NCI-H1417 treated with DMSO at 0.1 percent for 48 hours (cell line): ENCODE data around the gene JAKMIP3.

Experiments used
- DNase-seq: peaks from one replicate; lab custom pipeline; 2025; lab: John Stamatoyannopoulos, UW

JAKMIP3 gene

DNA sequence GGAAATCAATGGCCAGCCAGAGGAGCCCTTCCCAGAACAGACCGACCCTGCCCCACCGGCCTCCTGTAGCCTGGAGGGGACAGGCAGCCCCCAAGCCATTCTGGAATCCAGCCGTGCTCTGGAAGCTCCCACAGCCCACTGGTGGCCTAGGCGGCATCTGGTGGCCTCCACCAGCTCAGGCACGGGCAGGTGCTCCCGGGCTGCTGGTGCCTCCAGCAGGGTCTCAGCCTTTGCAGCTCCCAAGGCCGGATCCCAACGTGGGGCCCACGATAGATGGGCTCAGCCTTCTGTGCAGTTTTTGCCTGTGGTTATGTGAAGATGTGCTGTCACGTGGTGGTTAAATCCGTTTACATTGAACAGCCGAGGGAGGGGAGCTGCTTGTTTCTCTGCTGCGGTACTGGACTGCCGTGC lies 44.4 kb downstream of the JAKMIP3 start:
- DNase-seq: no peak

DNA sequence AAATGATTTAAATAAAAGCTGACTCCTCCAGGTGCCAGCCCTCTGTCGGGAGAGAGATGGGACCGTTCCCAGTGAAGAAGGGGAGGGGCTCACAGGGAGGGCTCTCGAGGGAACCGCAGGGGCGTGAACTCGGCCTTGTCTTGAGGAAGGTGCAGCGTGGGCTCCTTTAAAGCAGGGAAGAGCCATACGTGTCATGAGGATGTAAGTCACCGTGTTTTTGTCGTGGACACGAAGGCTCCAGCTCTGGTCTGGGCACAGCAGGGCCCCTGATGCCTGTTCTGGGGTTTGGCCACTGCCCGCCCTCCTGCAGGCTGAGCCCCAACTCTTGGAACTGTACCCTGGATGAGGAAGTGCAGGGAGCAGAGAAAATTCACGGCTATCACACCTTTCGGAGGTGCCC lies 45.0 kb downstream of the JAKMIP3 start:
- no peak for DNase-seq

DNA sequence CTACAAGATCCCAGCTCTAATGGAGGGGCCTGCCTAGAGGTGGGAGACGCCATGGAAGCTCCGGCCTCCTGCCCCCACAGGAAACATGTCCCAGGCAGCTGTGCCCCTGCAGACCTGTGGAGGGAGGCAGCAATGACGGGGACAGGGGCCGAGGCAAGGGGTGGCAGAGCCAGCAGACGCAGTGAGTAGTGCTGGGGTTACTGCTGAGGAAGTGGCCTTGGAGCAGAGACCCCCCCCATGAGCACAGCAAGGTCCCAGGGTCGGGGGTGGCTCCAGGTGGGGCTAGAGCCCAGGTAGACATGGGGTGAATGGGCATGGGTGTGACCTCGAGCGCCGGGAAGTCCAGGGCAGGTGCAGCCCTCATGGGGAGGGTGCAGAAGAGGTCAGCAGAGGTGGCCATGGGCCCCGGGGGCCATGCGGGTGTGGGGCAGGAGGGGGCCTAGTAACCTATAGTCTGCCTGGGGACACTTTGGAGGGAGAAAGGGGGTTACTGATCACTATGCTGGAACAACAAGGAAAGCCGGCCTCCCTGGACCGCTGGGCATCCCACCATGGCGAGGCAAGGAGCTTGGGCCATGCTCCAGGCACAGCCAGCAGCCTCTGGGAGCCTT lies 45.5 kb downstream of the JAKMIP3 start:
- no peak for DNase-seq

DNA sequence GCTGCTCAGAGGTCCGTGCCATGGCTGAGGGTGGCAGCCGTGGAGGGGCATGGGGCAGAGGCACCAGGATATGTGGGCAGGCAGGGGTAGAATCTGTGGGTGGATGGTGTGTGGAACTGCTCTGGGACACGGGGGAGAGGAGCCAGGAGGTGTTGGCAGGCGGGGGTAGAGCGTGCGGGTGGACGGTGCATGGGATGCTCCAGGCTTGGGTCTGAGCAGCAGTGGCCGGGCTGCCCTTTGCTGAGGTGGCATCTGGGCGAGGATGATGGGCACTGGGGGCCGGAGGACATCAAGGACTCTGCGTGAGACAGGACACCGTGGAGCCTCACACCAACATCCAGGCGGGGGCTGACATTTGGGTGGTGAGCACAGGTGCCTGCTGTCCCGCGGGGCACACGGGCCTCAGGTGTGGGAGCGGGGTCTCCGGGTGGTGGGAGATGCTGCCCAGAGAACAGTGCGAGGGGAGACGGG lies 46.2 kb downstream of the JAKMIP3 start:
- no peak for DNase-seq

DNA sequence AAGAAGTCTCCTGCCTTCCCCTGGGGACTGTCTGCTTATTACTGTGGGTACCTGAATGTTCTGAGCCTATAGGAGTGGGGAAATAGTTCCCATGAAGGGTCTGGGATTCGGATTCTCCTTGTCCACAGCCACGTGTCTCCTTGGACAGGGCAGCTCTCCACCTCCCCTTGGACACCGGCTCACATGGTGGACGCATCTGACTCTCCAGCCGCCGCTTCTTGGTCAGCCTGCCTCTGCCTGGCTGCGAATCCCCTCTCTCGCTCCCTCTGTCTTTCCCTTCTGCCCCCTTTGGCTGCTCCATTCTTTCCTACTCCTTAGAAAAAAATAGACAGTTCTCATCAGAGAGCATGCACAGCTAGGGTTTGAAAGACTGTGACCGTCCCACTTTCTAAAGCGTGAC lies 46.9 kb downstream of the JAKMIP3 start:
- no peak for DNase-seq

DNA sequence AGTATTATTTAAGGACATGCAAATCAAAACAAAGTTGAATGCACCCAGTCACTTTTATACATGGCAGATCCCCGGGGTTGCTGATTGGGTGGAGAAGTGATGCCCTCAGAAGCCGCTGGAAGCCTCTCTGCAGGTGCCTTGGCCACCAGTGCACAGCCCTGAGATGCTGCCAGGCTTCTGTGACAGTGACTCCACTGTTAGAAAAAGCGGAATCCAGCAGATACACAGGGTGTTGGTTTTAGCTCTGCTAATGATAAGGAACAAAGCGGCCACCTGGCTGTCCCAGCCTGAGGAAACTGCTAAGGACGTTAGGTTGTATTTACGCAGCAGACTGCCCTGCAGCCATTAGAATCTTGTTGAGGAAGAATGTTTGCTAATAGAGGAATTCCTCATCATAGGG lies 47.5 kb downstream of the JAKMIP3 start:
- DNase-seq: no peak

DNA sequence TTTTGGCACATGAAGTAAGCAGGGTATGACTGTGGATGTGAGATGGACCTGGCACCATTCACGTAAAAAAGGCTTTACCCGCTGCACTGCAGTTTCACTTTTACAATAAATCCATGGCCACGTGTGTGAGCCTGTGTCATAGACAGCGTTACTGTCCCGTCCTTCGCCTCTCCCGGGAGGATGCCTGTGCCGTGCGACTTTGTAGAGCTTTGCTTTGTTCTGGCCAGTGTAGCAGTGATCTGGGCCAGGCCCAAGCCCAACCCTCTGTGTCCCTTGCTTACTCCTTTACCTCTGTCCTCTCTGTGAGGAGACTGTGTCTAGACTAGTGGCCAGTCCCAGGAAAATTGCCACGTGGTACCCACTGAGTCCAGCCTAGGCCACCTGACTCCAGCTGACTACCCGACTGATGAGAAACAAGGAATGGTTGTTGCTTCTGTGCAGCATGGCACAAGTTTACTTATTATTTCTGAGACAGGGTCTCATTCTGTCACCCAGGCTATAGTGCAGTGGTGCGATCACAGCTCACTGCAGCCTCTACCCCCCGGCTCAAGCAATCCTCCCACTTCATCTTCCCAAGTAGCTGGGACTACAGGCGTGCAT lies 48.1 kb downstream of the JAKMIP3 start:
- no peak for DNase-seq

DNA sequence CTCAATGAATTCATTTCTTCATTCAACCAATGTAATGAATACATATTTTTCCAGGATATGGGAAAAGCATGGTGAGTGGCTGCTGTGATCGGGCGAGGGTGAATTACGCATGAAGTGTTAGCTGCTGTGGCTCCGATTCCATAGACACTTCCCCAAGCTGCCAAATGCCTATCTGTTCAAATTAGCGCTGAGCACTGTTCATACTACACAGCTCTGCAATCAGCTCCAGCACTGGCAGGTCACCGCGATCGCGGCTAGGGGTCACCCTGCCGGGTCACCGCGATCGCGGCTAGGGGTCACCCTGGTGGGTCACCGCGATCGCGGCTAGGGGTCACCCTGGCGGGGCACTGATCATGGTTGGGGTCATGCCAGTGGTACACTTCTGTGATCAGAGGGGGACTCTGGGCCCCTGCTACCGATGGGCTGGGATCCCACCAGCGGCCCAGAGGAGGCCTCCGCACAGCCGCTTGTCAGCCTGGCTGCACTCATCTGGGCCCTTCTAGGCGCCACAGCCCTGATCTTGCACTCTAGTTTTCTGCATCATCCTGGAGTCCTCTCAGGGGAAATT lies 49.3 kb downstream of the JAKMIP3 start:
- DNase-seq: no peak
